B cell (primary cell): ENCODE data around the gene EBLN1.

Source experiments
- CTCF ChIP-seq: fragments of 200-600 bp; IDR thresholded peaks from one replicate; pipeline ENCODE4 v1.8.0; 2022; ENCODE audit warnings: antibody characterized with exemption, mild to moderate bottlenecking
- EZH2 ChIP-seq: IDR thresholded peaks from 2 replicates; pipeline ENCODE4 v1.6.1; 2012; ENCODE audit warnings: borderline replicate concordance, low read depth, mild to moderate bottlenecking, moderate library complexity, low read length; ENCODE audit not compliant: insufficient read depth, poor library complexity, severe bottlenecking

- TF ChIP-seq CTCF: no peak
- TF ChIP-seq EZH2: no peak
These were observed 40.7 kb upstream of the EBLN1 start for GRCh38 chr10:22258471-22258870.
